Activated naive CD8-positive, alpha-beta T cell treated with anti-CD3 and anti-CD28 coated beads, Interleukin-2, amount 10 ng/mL, durations not matched to agents 7 days and 5 days (primary cell): ENCODE data around the gene RAB27A. TPM values are rescaled to one million over a fixed set of nuclear protein-coding genes. Genes with fewer than 3 reads are reported as not detected.
"Not testable (repeated sequence)": the region's sequence is repeated elsewhere in the genome, so short reads cannot be mapped to it uniquely, and the experiment has no call there.

Experiments
- ATAC-seq: fragments of 150-1000 bp; cut with Tn5 transposase; one replicate; pipeline ENCODE4 v1.10.0; 2021; ENCODE audit warnings: low read depth, moderate library complexity
- POLR2A ChIA-PET: fragments of 350-600 bp; sonication (Branson Sonifier 250); formaldehyde crosslinking; loops from one replicate; lab custom pipeline; 2021; ENCODE audit warnings: antibody characterized with exemption; lab: Charles Lee
- DNase-seq: peaks from one replicate; pipeline ENCODE4 v3.0.0; 2021
- H3K27ac Mint-ChIP-seq: one replicate; pipeline ENCODE4 v1.8.0; 2022; ENCODE audit warnings: mild to moderate bottlenecking, mixed read lengths
- H3K27me3 Mint-ChIP-seq: one replicate; pipeline ENCODE4 v1.8.0; 2022; ENCODE audit warnings: mild to moderate bottlenecking, moderate library complexity, mixed read lengths
- H3K36me3 Mint-ChIP-seq: one replicate; pipeline ENCODE4 v1.8.0; 2021; ENCODE audit warnings: mild to moderate bottlenecking, mixed read lengths
- H3K4me1 Mint-ChIP-seq: one replicate; pipeline ENCODE4 v1.8.0; 2021; ENCODE audit warnings: mixed read lengths
- H3K4me3 Mint-ChIP-seq: one replicate; pipeline ENCODE4 v1.8.0; 2022; ENCODE audit warnings: mild to moderate bottlenecking, moderate library complexity, mixed read lengths
- H3K9me3 Mint-ChIP-seq: one replicate; pipeline ENCODE4 v1.8.0; 2021; ENCODE audit warnings: mixed read lengths
- total RNA-seq, 2 experiments: library from RNA; stranded (reverse); gene quantifications; one replicate each; pipeline ENCODE4 v1.2.3, GENCODE V29; 2021

RAB27A gene
- total RNA-seq, 2 experiments from 2014 or later = 80.1 to 87.3 TPM

- H3K36me3 Mint-ChIP-seq = peaks cover 16% of the 10 kb centered on the region
- peak overlapping the region; percentile 84 for H3K27ac Mint-ChIP-seq
- H3K4me1 Mint-ChIP-seq = peaks cover 32% of the 10 kb centered on the region
- POLR2A ChIA-PET = interaction anchor here (0.9 to 1.5 kb wide), 3 partner anchors 71 to 94 kb away, joined by 4 to 5 read pairs (median 4); partner anchors contain the start of gene RSL24D1
- H3K27me3 Mint-ChIP-seq = peaks cover 3% of the 10 kb centered on the region
- DNase-seq (peak; percentile 86), ATAC-seq (peak; percentile 71)
- H3K9me3 Mint-ChIP-seq = no peaks in the 10 kb centered on the region
- H3K4me3 Mint-ChIP-seq = peak overlapping the region; percentile 86
These were observed 980 bp upstream of the RAB27A start for GRCh38 chr15:55290528-55291057.

GRCh38 chr15:55289011-55289745, 435 bp downstream of the RAB27A start:
- H3K9me3 Mint-ChIP-seq = no peaks in the 10 kb centered on the region

DNA sequence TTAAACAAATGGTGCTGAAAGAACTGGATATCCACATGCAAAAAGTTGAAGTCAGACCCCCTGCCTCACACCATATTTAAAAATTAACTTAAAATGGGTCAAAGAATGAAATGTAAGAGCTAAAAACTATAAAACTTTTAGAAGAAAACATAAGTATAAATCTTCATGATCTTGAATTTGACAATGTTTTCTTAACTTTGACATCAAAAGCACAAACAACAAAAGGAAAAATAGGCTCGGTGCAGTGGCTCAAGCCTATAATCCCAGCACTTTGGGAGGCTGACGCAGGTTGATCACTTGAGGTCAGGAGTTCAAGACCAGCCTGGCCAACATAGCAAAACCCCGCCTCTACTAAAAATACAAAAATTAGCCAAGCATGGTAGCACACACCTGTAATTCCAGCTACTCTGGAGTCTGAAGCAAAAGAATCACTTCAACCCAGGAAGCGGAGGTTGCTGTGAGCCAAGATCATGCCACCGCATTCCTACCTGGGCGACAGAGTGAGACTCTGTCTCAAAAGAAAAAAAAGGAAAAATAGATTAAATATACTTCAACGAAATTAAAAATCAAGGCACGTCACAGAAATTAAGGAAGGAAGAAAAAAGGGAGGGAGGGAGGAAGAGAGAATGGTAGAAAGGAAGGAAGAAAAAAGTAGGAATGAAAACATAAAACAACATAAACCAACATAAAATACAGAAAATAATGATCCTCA, 1.5 kb downstream of the RAB27A start:
- Mint-ChIP-seq H3K27ac (peak overlapping the region; percentile 90), H3K4me1 (peaks cover 51% of the 10 kb centered on the region), H3K9me3 (no peaks in the 10 kb centered on the region), H3K27me3 (no peaks in the 10 kb centered on the region), H3K4me3 (peak overlapping the region; percentile 91), H3K36me3 (peaks cover 25% of the 10 kb centered on the region)
- DNase-seq (no peak), ATAC-seq (no peak)
- POLR2A ChIA-PET = interaction anchor here (0.6 to 1.7 kb wide), 3 partner anchors 11 to 21 kb away, joined by 3 to 7 read pairs (median 3); no protein-coding TSS in a partner anchor

More at GRCh38 chr15:55289011-55289745, 435 bp downstream of the RAB27A start:
- Mint-ChIP-seq H3K27me3 (no peaks in the 10 kb centered on the region), H3K4me1 (peaks cover 44% of the 10 kb centered on the region), H3K4me3 (peak overlapping the region; percentile 91), H3K27ac (peak overlapping the region; percentile 90), H3K36me3 (peaks cover 25% of the 10 kb centered on the region)
- DNase-seq (peak; percentile 53), ATAC-seq (peak; percentile 39)
- POLR2A ChIA-PET = interaction anchor here (1.0 kb wide), 1 partner anchor 71 kb away, joined by 4 read pairs; no protein-coding TSS in a partner anchor

DNA sequence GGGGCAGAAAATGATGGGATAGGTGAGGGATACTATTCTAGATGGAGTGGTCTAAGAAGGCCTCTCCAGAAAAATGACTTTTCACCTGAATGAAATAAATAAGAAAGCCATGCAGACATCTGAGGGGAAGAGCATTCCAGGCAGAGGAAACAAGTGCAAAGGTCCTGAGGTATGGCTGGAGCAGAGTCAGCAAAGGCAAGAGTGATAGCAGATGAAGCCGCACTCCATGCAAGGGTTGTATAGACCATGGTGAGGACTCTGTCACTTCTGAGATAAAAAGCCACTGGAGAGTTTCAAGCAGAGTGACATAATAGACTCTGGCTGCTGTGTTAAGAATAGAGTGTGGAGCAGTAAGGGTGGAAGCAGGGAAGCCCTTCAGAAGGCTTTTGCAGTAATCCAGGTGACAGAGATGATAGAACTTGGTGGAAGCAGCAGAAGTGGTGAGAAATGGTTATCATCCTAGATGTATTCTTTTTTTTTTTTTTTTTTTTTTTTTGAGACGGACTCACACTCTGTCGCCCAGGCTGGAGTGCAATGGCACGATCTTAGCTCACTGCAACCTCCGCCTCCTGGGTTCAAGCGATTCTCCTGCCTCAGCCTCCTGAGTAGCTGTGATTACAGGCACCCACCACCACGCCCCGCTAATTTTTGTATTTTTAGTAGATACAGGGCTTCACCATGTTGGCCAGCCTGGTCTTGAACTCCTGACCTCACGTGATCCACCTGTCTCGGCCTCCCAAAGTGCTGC, 3.0 kb downstream of the RAB27A start:
- H3K36me3 Mint-ChIP-seq = peaks cover 25% of the 10 kb centered on the region
- H3K9me3 Mint-ChIP-seq, H3K27me3 Mint-ChIP-seq, ATAC-seq, DNase-seq: not testable (repeated sequence)
- peaks cover 67% of the 10 kb centered on the region for H3K4me1 Mint-ChIP-seq
- peak overlapping the region; percentile 3 for H3K27ac Mint-ChIP-seq
- peak overlapping the region; percentile 91 for H3K4me3 Mint-ChIP-seq
- POLR2A ChIA-PET = interaction anchor here (0.6 to 1.7 kb wide), 3 partner anchors 20 to 153 kb away, joined by 3 to 7 read pairs (median 3); no protein-coding TSS in a partner anchor

GRCh38 chr15:55284426-55284825, 5.2 kb downstream of the RAB27A start:
- Mint-ChIP-seq H3K4me3 (peak overlapping the region; percentile 0), H3K36me3 (peaks cover 27% of the 10 kb centered on the region), H3K4me1 (peaks cover 83% of the 10 kb centered on the region), H3K27me3 (no peaks in the 10 kb centered on the region), H3K9me3 (no peaks in the 10 kb centered on the region), H3K27ac (peak overlapping the region; percentile 15)
- DNase-seq (no peak), ATAC-seq (no peak)
- POLR2A ChIA-PET = interaction anchor here (1.6 kb wide), 1 partner anchor 27 kb away, joined by 4 read pairs; no protein-coding TSS in a partner anchor

DNA sequence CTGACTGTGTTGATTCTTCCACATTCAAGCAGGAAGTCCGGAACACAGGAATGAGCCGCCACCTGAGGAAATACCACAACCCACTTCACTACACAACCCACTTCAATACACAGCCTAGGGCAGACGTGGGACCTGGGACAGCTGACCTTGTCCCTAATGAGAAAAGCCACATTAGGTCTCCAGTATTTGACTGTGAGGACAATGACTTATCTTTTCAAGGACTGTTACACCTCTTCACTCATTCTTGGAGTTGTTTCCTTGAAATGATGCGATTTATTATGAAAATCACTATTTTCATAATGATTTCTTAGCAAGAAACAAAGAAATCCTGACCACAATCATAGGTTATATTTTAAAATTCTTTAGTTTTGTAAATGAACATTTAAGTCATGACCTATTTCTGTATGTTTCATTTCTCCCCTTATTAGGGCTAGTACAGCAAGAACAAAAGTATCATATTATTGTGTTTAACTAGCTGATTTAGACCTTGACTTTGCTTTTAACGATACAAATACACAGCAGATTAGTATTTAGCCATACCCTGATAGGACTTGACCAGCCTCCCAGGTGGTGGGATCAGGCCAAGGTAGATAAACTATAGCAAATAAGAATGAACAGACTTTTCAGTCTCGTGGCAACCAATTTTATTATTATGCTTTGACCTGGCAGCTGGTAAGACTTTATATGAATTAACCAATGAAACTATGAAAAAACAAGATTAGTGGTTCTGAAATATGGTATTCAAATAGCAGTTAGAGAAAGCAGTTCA, 6.0 kb downstream of the RAB27A start:
- POLR2A ChIA-PET = no interaction called here
- H3K4me1 Mint-ChIP-seq = peaks cover 88% of the 10 kb centered on the region
- H3K36me3 Mint-ChIP-seq = peaks cover 28% of the 10 kb centered on the region
- no peaks in the 10 kb centered on the region for H3K27me3 Mint-ChIP-seq
- DNase-seq = no peak
- H3K9me3 Mint-ChIP-seq = no peaks in the 10 kb centered on the region
- peak overlapping the region; percentile 20 for H3K4me3 Mint-ChIP-seq
- ATAC-seq = no peak
- peak overlapping the region; percentile 81 for H3K27ac Mint-ChIP-seq

DNA sequence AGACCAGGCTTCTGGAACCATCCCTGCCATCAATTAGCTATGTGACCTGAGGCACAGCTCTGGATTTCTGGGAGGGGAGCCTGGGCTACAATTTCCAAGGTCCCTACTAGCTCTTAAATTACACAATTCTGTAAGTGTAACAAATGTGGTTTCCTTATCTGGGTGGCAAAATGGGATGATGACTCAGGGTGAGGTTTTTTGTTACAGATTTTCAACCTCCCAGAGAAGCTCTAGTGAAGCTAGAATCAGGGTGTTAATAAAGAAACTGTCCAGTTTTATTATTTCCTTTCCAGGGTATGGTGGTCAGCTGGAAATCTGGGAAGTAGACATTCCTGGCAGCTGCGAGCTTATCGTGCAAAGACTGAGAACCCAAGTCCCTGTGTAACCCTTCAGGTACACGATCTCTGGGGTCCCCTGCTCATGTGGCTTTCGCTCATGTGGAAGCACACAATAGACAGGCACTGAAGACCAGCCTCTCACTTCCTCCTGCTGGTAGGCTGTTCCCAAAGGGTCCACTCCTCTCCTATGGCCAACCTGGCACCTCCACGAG, 7.3 kb downstream of the RAB27A start:
- peak overlapping the region; percentile 81 for H3K27ac Mint-ChIP-seq
- H3K4me1 Mint-ChIP-seq = peaks cover 88% of the 10 kb centered on the region
- DNase-seq (no peak), ATAC-seq (no peak)
- H3K9me3 Mint-ChIP-seq = no peaks in the 10 kb centered on the region
- H3K27me3 Mint-ChIP-seq = no peaks in the 10 kb centered on the region
- POLR2A ChIA-PET = interaction anchor here (1.1 to 1.4 kb wide), 2 partner anchors 12 to 15 kb away, joined by 4 to 5 read pairs; no protein-coding TSS in a partner anchor
- peak overlapping the region; percentile 20 for H3K4me3 Mint-ChIP-seq
- peaks cover 25% of the 10 kb centered on the region for H3K36me3 Mint-ChIP-seq

DNA sequence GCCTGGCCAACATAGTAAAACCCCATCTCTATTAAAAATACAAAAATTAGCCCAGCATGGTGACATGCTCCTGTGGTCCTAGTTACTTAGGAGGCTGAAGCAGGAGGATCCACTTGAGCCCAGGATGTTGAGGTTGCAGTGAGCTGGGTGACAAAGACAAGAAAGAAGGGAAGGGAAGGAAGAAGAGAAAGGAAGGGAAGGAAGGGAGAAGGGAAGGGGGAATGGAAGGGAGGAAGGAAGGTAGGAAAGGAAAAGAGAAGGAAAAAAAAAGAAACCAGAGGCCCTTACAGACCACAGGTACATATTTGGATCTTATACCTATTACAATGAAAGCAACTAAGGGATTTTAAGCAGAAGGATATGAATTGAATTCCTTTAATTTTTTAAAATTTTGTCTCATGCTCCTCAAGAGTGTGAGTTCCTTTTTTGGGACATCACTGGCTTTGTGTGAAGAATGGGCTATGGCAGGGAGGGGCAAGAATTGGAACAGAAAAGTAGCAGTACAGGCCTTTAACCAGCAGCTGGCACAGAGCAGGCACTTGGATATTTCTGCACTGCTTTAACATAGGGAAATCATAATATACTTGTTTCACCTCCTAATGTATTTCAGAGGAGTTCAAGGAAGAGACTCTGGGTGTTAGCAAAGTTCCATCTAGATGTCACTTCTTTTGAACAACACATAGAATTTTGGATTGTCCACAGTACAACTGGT, 7.9 kb downstream of the RAB27A start:
- Mint-ChIP-seq H3K27me3 (no peaks in the 10 kb centered on the region), H3K4me3 (peak overlapping the region; percentile 20), H3K4me1 (peaks cover 90% of the 10 kb centered on the region), H3K9me3 (no peaks in the 10 kb centered on the region), H3K36me3 (peaks cover 22% of the 10 kb centered on the region), H3K27ac (peak overlapping the region; percentile 92)
- DNase-seq (no peak), ATAC-seq (no peak)
- POLR2A ChIA-PET = interaction anchor here (1.1 to 1.4 kb wide), 2 partner anchors 12 to 14 kb away, joined by 4 to 5 read pairs; no protein-coding TSS in a partner anchor

GRCh38 chr15:55280589-55280988, 9.0 kb downstream of the RAB27A start:
- H3K4me3 Mint-ChIP-seq = not testable (repeated sequence)
- H3K36me3 Mint-ChIP-seq = peaks cover 14% of the 10 kb centered on the region
- POLR2A ChIA-PET = interaction anchor here (1.0 to 1.9 kb wide), 2 partner anchors 13 to 59 kb away, joined by 3 to 8 read pairs; no protein-coding TSS in a partner anchor

GRCh38 chr15:55279746-55280351, 9.8 kb downstream of the RAB27A start:
- Mint-ChIP-seq H3K27me3 (no peaks in the 10 kb centered on the region), H3K9me3 (no peaks in the 10 kb centered on the region), H3K4me1 (peaks cover 85% of the 10 kb centered on the region), H3K4me3 (peak overlapping the region; percentile 74), H3K36me3 (peaks cover 16% of the 10 kb centered on the region), H3K27ac (peak overlapping the region; percentile 92)
- ATAC-seq (peak; percentile 68), DNase-seq (no peak)
- POLR2A ChIA-PET = interaction anchor here (1.0 to 1.9 kb wide), 2 partner anchors 12 to 58 kb away, joined by 3 to 8 read pairs; no protein-coding TSS in a partner anchor

More at GRCh38 chr15:55280589-55280988, 9.0 kb downstream of the RAB27A start:
- Mint-ChIP-seq H3K27ac (peak overlapping the region; percentile 92), H3K4me1 (peaks cover 86% of the 10 kb centered on the region)
- DNase-seq, H3K9me3 Mint-ChIP-seq, ATAC-seq, H3K27me3 Mint-ChIP-seq: not testable (repeated sequence)
